C4-2B (cell line): ENCODE results near the gene BTN3A1.

ENCODE experiments used
- ZFX ChIP-seq: fragments of 450-650 bp; IDR thresholded peaks from 2 replicates; pipeline ENCODE4 v1.6.1; 2017
- TF ChIP-seq, protein P1 (sequence below): fragments of 450-650 bp; conservative IDR thresholded peaks from 2 replicates; pipeline ENCODE4 v1.5.1; 2017; ENCODE audit warnings: mild to moderate bottlenecking

- TF ChIP-seq, protein P1, sequence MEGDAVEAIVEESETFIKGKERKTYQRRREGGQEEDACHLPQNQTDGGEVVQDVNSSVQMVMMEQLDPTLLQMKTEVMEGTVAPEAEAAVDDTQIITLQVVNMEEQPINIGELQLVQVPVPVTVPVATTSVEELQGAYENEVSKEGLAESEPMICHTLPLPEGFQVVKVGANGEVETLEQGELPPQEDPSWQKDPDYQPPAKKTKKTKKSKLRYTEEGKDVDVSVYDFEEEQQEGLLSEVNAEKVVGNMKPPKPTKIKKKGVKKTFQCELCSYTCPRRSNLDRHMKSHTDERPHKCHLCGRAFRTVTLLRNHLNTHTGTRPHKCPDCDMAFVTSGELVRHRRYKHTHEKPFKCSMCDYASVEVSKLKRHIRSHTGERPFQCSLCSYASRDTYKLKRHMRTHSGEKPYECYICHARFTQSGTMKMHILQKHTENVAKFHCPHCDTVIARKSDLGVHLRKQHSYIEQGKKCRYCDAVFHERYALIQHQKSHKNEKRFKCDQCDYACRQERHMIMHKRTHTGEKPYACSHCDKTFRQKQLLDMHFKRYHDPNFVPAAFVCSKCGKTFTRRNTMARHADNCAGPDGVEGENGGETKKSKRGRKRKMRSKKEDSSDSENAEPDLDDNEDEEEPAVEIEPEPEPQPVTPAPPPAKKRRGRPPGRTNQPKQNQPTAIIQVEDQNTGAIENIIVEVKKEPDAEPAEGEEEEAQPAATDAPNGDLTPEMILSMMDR, result no peak
- TF ChIP-seq ZFX, result no peak
Measured at GRCh38 chr6:26380256-26380655, 21.8 kb upstream of the BTN3A1 start.
